Measurements from ENCODE around the gene MSL3.

The MSL3 gene

DNA sequence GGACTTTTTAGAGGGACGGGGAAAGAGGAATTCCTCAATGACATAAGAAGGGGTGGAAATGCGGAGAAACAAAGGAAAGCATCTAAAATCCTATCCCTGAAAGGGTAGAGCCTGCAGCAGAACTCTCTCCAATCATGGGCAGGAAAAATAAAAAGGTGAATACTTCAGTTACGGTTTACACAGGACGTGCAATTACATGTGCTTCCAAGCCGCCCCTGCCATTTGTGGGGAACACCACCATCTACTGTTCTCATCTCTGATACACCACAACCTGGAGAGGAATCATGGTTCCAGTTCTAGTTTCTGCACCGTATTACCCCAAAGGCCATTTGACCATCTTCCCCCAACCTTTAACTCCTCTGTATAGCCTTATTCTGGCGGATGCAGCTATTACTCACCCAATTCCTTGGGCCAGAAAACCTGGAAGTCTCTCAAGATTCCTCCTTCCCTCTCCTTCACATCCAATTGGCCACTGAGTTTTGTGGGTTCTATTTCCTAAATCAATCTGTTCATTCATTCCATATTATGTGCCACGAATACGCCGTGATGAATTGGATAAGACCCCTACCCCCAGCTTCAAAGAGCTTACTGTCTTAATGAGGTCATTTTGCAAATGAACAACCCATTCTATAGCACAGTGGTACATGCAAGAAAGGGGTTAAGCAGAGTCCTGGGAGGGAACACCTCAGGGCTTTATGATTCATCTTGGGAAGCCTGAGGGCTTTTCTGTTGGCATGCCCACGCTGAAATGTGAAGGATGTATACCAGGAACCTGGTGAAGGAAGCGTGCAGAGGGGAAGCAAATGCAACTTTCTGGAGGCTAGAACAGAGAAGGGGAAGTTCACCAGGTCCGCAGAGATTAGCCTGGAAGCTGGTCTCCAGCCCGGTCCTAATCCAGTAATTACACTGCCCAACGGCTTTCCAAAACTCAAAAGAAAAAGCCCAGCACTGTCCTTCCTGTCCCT, 1.4 kb upstream of the MSL3 start:
- H3K4me3 ChIP-seq, result peak overlapping the region; percentile 65 to 75

DNA sequence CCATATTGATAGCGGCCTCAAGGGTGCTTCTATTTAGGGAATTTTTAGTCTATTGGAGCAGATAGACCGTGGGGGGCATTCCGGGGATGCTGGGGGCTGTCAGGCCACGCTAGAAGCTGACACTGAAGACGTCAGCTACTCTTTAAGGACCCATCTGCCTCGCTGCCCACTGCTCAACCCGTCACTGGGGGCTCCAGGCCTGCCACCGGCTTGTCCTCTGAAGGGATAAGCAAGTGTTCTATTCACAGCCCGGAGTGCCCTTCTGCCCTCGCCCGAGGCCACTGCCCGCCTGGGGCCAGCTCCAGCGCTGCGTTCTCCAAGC, 679 bp upstream of the MSL3 start:
- Histone ChIP-seq H3K9me3 (no peaks in the 10 kb centered on the region), H3K36me3 (no peaks in the 10 kb centered on the region), H3K4me3 (peak overlapping the region; percentile 65 to 75), H3K27ac (peak overlapping the region; percentile 80 to 92), H3K4me1 (peaks cover 0 to 6% (median 0%) of the 10 kb centered on the region in 4 donors), H3K27me3 (no peaks in the 10 kb centered on the region)
- no peak for DNase-seq
- intact Hi-C loops (cut with DNase I; ENCODE audit: low total_unique reads), result no loop called here
- TF ChIP-seq, protein P1, sequence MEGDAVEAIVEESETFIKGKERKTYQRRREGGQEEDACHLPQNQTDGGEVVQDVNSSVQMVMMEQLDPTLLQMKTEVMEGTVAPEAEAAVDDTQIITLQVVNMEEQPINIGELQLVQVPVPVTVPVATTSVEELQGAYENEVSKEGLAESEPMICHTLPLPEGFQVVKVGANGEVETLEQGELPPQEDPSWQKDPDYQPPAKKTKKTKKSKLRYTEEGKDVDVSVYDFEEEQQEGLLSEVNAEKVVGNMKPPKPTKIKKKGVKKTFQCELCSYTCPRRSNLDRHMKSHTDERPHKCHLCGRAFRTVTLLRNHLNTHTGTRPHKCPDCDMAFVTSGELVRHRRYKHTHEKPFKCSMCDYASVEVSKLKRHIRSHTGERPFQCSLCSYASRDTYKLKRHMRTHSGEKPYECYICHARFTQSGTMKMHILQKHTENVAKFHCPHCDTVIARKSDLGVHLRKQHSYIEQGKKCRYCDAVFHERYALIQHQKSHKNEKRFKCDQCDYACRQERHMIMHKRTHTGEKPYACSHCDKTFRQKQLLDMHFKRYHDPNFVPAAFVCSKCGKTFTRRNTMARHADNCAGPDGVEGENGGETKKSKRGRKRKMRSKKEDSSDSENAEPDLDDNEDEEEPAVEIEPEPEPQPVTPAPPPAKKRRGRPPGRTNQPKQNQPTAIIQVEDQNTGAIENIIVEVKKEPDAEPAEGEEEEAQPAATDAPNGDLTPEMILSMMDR (IDR thresholded peaks at IDR 0.05), result no peak

More for the DNA sequence above, 1.4 kb upstream of the MSL3 start:
- Histone ChIP-seq H3K4me1 (peaks cover 0 to 6% (median 0%) of the 10 kb centered on the region in 4 donors), H3K36me3 (no peaks in the 10 kb centered on the region), H3K27me3 (no peaks in the 10 kb centered on the region), H3K27ac (peak overlapping the region; percentile 80 to 92), H3K9me3 (no peaks in the 10 kb centered on the region)
- TF ChIP-seq, protein P1 (IDR thresholded peaks at IDR 0.05), result no peak
- intact Hi-C loops (cut with DNase I; ENCODE audit: low total_unique reads), result no loop called here
- no peak for DNase-seq

DNA sequence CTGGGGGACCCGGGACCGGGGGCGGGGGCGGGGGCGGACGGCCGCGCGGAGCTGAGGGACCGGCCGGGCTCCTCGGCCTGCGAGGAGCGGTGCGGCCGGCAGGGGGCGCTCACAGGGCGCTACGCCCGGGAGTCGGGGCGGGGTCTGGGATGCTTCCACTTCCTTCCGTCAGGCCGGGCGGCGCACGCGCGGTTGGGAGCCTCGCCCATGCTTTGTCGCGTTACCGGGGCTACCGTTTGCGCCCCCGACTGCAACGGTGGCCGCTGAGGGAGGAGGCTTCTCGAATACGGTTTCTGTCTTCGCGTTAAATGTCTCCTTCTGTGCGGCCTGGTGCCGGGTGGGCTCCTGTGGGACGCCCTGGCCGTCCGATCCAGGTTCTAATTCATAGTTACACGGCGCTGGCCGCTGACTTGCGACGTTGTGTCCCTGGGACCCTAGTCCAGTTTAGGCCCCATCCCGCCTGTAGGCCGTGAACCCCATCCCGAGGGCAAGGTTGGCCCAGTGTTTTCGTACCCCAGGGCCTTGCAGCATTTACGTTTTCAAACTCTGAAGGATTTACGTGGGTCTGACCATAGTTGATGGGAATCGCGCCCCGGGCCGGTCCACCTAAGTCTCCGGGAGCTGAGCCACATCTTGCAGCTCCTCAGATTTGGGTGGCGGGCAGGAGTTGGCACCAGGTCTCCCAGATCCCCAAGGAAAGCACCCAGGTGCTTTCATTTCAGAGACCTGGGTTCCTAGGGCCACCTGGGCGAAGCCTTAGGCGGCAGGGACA, 549 bp downstream of the MSL3 start:
- H3K4me1 ChIP-seq, result peaks cover 0 to 6% (median 0%) of the 10 kb centered on the region in 4 donors
- H3K9me3 ChIP-seq, result no peaks in the 10 kb centered on the region
- peaks cover 4 to 8% (median 6%) of the 10 kb centered on the region in 3 donors for H3K36me3 ChIP-seq
- DNase-seq, result peak; percentile 78 to 91
- H3K27me3 ChIP-seq, result no peaks in the 10 kb centered on the region
- H3K4me3 ChIP-seq, result peak overlapping the region; percentile 65 to 75
- TF ChIP-seq, protein P1 (IDR thresholded peaks at IDR 0.05), result peak; percentile 47 to 80
- intact Hi-C loops (cut with DNase I; ENCODE audit: low total_unique reads), result no loop called here
- H3K27ac ChIP-seq, result peak overlapping the region; percentile 80 to 92

DNA sequence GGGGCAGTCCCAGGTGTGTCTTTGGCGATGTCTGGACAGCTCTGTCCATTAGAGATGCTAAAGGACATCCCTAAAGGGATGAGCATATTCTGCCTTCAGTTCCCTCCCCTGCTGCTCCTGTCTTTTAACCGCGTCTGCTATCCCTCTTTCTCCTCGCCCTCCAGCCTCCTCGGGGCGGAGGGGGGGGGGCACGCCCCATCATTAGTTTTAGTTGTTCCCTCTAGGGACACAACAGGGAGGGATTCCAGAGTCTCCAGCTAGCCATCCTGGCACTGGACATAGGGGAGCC, 1.1 kb downstream of the MSL3 start:
- Histone ChIP-seq H3K9me3 (no peaks in the 10 kb centered on the region), H3K4me1 (peaks cover 0 to 6% (median 0%) of the 10 kb centered on the region in 4 donors), H3K36me3 (peaks cover 6 to 13% (median 10%) of the 10 kb centered on the region in 3 donors), H3K27ac (peak overlapping the region; percentile 80 to 92), H3K4me3 (peak overlapping the region; percentile 65 to 75), H3K27me3 (no peaks in the 10 kb centered on the region)
- DNase-seq, result no peak
- TF ChIP-seq, protein P1 (IDR thresholded peaks at IDR 0.05), result no peak
- intact Hi-C loops (cut with DNase I; ENCODE audit: low total_unique reads), result no loop called here

DNA sequence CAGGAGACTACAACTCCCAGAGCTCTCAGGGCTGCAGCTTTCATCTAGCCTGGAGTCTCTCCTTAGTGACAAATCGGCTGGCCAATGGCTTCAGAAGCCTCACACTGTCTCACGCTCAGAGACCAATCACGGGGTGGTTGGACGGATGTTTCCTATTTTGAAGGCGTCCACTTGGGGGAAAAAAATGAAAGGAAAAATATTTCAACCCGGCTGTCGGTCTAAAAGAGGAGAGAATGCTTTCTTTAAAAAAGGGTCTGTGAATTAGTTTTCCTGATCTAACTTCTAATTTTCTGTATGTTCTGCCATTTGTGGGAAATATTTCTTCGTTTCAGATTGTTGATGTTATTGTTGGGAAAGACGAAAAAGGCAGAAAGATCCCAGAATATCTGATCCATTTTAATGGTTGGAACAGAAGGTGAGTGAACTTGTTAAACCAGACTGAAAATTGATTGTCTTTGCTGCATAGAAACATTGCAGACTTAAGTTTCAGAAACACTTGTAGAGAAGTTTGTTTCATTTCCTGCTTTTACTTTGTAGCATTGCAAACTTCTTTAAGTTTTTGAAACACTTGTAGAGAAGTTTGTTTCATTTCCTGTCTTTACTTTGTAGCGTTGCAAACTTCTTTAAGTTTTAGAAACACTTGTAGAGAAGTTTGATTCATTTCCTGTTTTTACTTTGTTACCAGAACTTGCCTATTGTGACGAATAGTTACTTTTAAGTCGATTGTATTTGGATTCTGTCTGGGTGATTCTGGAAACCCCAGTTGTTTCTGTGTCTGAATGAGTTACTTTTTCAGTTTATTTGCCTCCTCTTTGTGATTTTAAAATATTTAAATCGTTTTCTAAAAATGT, 1.6 kb downstream of the MSL3 start:
- H3K27ac ChIP-seq, result peak overlapping the region; percentile 80 to 92
- TF ChIP-seq, protein P1 (IDR thresholded peaks at IDR 0.05), result peak in 1 of 2 experiments; percentile 8
- DNase-seq, result peak; percentile 88 to 89
- H3K4me1 ChIP-seq, result peaks cover 0 to 6% (median 0%) of the 10 kb centered on the region in 4 donors
- intact Hi-C loops (cut with DNase I; ENCODE audit: low total_unique reads), result no loop called here
- no peaks in the 10 kb centered on the region for H3K27me3 ChIP-seq
- peak overlapping the region; percentile 65 to 75 for H3K4me3 ChIP-seq
- H3K36me3 ChIP-seq, result peaks cover 6 to 19% (median 15%) of the 10 kb centered on the region in 3 donors
- H3K9me3 ChIP-seq, result no peaks in the 10 kb centered on the region

All from tibial artery (tissue), 4 donors.